ENCODE results near the gene HPCA.

Gene HPCA

DNA sequence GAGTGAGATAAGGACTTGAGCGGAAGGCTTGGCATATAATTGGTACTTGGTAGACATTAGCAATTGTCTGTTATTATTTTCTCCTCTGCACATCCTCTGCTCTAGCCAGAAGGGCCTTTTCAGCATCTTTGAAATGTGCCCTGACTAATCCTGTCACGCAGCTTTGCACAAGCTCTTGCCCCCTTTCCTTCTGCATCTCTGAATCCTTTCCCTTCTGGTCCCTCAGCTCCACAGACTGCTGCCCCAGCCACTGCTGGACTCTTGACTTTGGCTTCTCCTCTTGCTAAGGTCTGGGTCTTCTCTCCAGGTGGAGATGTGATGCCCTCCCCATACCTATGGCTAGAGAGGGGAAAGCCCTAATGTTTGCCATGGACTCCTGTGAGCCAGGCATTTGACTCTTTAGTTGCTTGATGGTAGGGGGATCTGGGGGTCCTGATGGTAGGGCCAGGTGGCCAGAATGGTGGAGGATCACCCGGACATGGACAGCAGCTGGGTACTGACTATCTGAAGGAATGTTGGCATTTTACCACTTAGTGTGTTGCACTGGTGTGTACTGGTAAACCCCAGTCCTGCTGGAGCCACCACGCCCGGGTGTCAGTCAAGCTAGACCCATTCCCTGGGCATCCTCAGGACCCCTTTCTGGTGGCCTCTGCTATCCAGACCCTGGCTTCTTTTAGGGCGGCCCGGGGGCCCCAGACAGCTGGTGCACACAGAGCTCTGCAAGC lies 4.4 kb downstream of the HPCA start:
- no peak for DNase-seq

DNA sequence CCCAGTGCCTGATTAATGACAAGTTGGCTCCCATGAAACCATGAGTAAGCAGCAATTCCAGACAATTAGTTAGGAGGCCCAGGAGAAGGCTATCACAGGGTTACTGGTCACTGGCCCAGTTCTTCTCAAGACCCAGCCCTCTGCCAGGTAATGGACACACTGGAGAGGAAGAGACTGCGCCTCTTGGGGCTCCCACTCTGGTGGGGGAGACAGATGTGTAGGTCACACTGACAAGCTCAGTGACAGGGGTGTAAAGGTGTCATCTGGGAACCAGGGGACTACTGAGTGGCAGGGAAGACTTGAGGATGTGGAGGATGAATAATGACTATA lies 4.9 kb downstream of the HPCA start:
- DNase-seq = no peak

DNA sequence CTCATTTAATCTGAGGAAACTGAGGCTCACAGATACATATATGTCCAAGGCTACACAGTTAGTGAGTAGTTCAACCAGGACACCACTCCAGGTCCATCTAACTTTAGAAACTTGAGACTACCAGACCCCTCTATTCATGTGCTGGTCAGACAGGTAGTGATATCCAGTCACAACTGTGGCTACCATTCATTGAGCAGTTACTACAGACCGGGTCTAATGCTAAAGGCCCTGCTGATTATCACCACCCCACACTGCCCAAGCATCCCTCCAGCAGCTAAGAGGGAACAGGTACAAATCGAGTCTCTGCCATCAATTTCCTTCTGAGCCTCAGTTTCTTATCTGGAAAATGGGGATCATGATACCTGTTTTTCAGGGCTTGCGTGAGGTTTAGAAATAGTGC lies 5.3 kb downstream of the HPCA start:
- no peak for DNase-seq

DNA sequence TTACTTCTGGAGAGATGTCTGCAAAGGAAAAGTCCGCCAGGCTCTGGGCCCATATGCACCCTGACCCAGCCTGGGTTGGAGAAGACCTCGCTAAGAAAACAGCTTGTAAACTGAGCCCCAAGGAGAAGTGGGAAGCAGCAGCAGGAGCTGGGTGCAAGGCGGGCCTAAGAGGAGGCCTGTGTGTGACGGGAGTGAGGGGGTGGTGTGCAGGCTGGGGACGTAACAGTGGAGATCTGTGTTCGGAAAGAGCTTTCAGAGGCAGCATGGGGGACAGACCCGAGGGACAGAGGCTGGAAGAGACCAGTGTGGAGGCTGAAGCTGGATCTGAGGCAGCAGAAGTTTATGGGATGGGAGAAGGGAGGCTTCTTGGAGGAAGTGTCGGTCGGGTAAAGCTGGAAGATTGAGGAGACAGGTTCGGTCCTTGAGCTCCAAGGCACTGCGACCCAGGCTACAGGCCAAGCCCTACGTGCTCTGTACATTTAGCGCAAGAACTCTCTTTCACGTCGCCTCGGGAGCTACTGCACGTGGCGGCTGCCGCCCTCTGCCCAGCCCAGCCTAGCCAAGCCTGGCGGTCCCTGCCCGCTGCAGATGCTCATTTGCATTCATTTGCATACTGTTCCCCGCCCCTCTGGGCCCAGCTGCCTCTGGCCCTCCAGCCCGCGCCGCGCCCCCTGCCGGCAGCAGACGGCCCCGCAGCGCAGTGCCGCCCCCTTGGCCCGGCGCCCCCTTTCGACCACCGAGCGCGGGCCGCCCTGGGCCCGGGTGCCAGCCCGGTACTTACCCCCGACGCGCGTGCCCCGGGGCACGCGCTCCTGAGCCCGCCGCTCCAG lies 6.3 kb downstream of the HPCA start:
- no peak for DNase-seq

DNA sequence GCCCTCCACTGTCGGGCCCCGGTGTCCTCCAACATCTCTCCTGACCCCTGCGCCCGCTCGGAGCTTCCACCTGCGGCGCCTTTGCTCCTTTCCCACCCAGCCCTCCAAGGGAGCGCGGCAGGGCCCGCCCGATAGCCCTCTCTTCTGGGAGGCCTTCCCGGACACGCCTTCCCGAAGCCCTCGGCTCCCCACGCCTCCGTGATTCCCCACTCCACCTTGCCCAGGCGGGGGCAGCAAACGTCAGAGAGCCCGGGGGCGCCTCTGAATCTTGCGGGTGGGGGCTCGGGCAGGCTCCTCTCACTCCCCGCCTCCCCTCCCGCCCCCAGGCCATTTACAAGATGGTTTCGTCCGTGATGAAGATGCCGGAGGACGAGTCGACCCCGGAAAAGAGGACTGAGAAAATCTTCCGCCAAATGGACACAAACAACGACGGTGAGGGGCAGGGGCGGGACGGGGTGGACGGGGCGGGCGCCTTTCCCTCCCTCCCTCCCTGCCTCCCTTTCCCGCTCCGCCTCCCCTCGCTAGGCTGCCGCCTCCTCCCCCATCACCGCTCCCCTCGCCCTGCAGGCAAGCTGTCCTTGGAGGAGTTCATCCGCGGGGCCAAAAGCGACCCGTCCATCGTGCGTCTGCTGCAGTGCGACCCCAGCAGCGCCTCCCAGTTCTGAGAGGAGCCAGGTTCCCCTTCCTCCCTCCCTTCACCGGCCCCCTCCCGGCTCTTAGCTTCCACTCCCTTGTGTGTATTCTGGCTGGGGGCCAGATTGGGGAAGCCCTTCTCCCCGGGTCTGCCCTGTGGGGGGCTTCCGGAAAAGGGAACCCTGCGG lies 7.1 kb downstream of the HPCA start:
- DNase-seq = no peak

DNA sequence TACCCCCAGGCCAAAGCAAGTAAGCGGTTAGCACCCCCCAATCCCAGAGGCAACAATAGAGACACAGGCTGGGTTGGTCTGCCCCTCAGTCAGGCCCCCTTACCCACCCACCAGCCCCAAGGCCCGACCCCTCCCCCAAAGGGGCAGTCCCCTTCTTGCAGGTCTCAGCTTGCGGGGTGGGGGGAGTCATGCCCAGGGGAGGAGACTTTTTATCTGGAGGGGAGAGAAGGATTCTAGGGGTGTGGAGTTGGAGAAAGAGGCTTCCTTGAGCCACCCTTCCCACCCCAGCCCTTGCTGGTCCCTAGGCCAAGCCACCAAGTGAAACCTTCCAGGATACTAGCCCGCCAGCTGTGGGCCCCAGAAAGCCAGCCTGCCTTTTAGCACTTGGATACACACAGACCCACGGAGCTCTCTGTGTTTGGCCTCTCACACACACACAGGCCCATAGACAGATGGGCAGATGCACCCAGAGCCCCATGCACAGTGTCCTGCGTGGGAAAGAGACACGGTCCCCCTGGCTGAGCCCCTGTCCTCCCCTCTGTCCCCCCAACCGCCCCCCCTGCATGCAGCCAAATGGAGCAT lies 7.8 kb downstream of the HPCA start:
- no peak for DNase-seq

DNA sequence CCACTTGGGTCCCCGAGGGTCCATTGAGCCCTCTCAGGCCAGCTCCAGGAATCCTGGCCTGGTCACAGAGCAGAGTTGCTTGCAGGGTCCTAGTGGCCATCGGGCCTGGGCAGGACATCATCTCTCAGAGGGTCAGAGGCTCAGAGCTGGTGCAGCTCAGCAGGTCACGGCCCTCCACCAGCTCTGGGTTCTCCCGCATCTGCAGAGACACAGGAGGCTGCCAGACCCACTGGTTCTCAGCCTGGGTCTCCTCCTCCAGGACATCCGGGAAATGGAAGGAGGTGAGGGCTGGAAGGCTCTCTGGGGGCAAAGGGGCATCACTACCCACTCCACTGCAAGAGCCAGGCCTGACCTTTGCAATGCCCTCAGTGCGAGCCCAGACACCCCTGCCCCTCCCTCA lies 8.4 kb downstream of the HPCA start:
- no peak for DNase-seq

DNA sequence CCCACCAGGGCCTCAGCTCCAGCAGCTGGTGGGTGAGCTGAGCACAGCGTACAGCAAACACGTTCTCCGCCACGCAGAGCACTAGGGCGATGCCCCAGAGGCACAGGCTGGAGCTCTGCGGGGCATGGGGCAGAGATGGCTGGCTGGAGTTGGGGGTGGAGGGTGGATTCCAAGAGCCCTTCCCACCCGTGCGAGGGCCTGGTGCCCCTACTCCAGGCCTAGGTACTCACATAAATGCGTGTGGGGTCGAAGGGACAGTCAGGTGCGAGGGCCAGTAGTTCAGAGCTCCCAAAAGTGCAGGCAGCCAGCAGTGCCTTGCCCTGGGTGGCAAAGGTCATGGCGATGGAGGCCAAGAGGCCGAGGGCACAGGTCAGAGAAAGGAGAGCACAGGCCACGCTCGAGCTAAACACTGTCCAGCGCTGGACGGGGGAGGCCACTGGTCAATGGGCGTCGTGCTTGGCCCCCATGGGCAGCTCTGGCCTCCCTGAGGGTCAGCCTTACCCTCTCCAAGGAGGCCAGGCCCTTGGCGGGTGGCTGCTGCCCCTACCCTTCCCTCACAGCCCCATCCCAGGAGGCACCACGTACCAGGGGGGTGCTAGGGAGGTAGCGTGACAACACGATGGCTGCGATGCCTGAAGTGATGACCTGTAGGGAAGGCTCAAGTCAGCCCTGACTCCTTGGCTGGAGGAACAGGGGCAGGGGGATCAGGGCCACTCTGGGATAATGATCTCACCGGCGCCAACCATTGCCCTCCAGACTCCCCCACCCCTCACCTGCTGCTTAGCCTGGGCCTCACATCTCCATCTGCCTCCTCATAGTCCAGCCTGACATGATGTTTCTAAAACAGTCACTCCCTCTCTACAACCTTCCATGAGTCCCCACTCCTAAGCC lies 9.3 kb downstream of the HPCA start:
- DNase-seq = no peak

DNA sequence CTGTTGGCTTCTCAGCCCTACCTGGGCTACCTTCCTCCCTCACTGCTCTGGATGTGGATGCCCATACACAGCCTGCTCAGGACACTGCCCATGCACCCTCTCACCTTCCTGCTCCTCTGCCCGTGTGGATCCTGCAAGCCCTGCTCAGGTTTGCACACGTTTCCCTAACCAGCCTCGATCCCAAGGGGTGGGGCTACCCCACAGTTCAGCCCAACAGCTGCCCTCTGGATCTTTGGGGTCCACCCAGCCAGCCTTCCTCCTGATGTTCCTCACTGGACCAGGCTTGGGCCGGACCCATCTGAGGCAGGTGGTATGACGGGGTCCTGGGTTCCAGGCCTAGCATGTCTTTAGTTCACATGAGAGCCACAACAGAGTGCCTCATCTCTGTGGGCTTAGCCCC lies 10.2 kb downstream of the HPCA start:
- DNase-seq = no peak

DNA sequence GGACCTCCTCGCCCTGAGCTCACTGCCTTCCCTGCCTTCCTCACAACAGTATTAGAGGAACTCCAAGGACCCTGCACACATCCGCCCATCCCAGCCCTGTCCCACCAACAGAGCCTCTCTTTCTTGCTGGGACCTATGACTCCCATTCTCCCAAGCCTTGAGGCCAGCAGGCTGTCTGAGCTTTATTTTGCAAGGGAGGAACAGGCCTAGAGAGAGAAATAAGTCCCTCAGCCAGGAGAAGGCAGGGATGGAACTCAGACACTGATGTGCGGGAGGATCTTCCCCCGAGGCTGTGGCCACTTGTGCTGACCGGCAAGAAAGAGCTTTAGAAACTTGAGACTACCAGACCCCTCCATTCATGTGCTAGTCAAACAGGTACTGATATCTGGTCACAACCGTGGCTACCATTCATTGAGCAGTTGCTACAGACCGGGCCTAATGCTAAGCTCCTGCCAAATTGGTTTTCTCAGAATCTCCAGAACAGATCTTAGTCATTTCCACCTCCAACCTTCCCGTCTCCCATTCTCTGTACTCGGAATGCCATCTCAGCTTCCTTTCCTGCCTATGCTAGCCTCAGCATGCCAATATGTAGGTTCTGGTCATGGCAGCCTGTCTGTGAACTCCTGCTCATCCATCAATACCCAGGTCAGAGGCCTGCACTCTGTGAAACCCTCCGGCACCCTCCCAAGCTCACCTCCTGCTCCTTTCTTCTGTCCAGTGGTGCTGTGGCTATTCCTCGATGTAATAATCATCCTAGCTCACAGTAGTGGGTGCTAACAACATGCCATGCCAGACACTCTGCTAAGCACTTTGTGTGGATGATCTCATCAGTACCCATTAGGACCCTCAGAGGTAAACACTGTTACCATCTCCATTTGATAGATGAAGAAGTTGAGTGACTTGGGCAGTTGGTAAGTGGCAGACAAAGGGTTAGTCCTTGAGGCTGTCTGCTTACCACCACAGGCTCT lies 11.1 kb downstream of the HPCA start:
- no peak for DNase-seq

DNA sequence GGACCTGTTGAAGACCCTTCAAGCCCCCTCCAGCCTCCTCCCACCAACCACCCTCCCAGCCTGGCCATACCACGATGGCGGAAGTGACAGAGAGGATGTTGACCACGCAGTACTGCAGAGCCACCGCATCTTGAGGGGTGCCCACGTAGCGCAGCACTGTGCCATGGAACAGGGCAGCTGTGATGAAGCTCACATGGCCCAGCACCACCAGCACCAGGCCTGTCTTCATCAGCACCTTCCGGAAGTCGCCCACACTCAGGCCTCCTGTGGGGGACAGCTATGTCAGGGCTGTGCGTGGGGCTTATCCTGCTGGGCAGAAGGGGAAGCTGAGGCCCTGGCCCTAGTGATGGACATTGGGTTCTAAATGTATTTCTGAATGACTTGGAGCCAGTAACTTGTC lies 11.8 kb downstream of the HPCA start:
- no peak for DNase-seq

DNA sequence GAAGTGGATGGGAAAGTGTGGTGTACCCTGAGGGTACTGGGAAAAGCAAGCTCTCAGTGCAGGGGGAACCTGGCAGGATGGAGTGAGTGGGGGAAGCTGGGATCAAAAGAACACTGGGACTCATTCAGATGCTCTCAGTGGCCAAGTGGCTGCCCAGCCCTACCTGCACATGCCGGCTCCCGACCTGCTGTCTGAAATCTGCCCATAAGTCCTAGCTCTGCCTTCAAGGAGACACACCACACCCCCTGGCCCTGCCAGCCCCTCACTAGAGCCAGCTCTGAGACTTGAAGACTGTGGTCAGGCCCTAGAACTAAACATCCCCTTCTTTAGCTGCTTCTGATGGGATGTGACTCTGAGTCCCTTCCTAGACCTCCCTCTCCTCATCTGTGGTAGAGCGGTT lies 12.7 kb downstream of the HPCA start:
- DNase-seq = no peak

DNA sequence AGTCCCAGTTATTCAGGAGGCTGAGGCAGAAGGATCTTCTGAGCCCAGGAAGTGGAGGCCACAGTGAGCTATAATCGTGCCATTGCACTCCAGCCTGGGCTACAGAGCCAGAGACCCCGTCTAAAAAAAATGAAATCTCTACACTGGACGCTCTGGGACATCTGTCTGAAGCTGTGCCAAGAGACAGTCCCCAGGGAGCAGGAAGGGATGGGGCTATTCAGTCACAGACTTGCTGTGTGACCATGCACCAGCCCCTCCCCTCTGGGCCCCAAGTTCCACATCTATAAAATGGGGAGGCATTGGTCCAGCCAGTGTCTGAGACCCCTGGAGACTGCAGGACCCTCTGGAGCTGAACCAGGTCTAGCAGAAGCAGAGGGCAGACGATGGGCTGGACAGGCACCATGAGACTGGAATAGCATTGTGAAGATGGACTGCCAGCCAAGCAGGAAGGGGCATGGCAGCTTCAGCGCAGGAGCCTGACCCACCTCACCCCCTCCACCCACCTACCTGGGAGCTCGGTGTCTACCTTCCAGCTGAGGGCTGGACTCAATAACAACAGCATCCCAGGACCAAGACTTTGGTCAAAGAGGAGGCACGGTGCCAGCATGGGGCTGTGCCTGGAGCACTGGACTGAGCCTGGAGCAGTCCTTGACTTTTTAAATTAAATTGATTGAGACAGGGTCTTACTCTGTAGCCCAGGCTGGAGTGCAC lies 13.4 kb downstream of the HPCA start:
- DNase-seq = no peak

DNA sequence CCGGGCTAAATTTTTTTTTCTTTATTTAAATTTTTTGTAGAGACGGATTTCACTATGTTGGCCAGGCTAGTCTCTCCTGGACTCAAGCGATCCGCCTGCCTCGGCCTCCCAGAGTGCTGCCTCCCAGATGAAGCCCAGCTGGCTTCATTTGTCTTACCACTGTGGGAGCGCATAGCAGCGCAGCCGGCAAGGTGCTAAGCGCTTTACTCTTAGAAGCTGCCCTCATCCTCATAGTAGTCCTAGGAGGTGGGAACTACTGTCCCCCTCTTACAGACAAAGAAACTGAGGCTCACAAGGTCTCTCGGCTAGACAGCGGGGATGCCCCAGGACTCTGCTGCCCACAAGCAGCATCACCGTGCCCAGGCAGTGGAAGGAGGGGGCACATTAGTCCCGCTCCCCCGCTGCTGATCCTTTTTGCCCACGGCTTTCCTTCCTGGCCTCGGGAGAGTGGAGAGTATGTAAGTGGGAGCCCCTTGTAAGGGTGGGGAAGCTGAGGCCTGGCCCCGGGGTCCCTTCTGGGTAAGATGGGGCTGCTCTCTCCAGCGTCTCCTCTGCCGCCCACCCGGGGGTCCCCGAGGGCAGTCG lies 14.2 kb downstream of the HPCA start:
- no peak for DNase-seq

DNA sequence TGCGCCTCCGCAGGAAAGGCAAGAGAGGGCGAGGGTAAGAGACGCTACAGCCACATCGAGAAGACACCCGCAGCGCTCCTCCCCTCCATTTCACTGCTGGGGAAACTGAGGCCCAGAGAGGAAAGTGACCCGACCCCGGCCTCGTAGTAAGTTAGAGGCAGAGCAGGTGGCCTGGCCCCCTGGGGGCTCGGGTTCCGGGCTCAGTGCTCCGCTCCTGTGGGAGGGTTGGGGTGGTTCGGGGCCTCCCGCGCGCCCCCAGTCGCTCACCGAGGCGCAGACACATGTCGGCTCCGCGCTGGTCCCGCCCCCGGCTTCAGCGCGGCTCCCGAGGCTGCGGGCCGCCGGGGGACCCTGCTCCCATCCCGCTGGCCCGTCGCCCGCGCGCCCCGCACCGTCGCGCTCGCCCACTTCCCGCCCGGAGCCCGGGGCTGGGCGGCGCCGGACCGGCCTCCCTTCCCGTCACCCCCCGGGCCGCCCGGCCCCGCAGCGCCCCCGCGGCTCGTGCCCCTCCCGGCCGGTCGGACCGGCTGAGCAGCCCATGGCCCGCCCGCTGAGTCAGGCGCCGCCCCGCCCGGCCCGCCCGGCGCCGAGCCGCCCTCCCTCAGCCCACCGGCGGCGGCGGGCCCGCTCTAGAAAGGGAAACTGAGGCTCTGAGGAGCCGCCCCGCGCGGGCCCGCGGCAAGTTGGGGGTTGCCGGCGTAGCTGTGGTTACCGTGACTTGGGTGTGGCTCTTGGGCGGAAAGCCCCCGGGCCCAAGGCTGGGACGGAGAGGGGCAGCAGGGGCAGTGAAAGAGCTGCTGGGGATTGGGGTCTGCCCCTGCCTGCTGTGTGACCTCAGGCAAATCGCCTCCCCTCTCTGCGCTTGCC lies 14.9 kb downstream of the HPCA start, which contains the start of gene TMEM54:
TMEM54 (minus strand) TSS at position 434 of the 867 bp plus-strand sequence; CDS start at position 283, 151 bp downstream.
- no peak for DNase-seq

DNA sequence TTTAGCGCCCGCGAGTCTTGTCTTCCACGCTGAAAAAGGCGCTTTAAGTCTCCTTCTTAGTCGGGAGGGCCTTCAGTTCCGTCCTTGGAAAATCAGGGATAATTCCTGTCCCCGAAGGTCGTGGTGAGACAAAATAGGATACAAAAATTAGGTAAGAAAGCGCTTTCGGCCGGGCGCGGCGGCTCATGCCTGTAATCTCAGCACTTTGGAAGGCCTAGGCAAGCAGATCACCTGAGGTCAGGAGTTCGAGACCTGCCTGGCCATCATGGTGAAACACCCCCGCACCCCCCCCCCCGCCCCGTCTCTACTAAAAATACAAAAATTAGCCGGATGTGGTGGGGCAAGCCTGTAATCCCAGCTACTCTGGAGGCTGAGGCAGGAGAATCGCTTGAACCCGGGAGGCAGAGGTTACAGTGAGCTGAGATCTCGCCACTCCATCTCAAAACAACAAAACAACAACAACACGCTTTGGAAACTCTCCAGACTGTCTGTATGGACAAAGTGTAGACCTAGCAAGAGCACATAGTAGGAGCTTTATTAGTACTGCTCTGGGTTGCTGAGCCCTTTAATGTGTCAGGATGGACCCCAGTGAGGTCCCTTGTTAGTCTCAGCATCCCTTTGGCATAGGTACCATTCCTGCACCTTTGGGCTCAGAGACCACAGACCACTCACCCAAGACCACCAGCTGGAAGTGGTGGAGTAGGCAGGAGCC lies 15.7 kb downstream of the HPCA start:
- DNase-seq = no peak

DNA sequence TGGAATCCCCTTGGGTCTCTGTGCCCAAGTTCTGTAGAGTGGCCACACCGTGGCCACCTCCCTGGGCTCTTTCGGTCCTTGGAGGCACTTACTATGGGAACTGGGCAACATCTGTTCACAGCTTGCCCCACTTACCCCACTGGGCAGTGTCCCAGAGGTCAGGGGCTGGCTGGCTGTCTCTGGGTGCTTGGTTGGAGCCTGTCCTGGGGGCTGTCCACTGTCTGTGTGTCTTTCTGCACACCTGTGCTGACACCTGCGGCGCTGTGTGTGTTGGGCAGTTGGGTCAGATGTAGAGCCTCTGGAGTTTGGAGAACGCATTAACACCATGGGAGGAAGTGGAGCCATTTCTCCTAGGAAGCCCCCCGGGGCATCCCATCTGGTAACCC lies 16.2 kb downstream of the HPCA start:
- no peak for DNase-seq

Measured in SHP77 treated with DMSO at 0.1 percent for 48 hours (cell line).